ENCODE results near the gene PYM1.
"Not testable (repeated sequence)": the region's sequence is repeated elsewhere in the genome, so short reads cannot be mapped to it uniquely, and the experiment has no call there.

Gene PYM1

DNA sequence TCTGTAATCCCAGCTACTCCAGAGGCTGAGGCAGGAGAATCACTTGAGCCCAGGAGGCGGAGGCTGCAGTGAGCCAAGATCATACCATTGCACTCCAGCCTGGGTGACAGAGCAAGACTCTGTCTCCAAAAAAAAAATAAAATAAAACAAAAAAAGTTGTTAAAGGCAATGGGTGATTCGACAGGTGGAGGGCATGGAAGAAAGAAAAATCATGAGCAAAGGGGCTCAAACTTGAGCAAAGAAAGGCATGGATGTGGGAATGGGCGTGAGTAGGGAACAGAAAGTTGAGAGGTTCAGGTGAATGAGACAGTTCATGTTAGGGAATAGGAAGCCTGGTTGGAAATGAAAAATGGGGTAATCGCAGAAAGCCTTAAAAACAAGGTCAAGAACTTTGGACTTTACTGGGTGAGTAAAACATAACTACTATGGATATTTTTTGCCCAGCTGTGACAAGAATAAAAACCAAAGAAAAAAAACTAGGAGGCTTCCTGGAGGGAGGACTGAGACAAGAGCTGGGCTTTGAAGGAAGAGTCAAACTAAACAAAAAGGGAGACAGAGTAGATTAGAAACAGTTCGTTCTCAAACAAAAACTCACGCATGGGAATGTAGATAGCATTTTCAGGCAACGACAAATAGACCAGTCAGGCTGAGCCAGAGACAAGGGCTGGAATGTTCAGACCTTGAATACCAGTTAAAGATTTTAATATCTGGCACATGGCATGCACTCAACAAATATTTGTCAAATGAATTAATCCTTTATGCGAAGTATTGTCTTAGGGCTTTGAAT, 18.8 kb downstream of the PYM1 start:
- DNase-seq (ENCODE audit: low spot score): peak; percentile 20

DNA sequence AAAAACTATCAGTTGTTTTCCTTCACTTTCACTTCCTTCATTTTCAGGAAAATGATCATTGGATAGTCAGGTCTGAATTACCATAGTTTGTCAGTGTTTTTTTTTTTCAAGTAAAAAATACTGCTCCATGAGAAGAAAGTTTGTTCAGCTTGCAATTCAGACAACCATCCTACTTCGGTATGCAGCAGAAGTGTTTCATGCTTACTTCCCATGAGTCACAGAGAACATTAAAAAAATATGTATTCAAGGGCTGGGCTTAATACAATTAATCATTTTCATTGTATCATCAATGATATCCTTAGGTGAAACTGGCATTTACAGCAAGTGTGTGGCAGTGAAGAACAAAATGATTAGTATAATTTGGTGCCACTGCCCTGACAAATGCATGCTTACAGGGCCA, 21.6 kb downstream of the PYM1 start:
- peak; percentile 45 for DNase-seq (ENCODE audit: low spot score)

DNA sequence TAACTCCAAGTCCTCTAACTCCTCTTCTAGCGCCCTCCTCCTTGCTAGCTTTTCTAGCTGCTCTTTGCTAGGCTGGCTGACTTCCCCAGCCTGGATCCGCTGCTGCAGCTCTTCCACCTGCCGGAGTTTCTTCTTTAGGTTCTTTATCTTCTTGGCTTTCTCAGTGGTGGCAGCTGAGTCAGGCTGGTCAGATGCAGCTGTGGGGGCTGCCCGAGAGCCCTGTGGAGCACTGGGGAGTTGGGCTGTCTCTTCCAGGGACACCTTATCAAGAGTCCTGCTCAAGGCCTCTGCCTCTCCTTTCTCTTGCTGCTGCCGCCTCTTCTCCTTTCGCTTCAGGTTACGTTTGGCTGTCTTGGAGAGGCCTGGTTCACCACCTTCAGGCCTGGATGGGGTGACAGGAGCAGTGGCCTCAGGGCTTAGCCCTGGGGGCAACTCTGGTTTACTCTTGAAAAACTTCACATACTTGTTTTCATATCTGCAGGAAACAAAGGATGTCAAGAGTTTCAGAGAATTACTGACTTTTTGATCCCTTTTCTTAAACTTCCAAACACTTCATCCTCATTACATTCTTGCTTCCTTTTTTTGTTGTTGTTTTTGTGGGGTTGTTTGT, 25.7 kb downstream of the PYM1 start:
- no peak for DNase-seq (ENCODE audit: low spot score)

DNA sequence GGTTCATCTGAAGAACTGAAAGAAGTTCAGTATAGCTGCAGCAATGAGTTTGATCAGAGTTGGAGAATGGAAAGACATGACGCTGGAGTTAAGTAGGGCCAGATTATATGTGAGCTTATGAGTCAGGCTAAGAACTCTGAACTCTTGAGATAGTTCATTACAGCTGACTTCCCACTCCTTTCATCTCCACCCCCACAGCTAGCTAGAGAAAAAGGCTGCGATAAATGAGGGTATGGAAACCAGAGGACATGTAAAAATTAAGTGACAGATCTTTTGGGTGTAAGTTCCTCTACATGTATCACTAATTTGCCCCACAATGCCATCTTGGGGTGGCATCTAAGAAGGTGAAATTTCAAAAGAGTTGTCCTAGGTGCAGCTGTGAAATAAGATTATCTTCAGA, 28.6 kb downstream of the PYM1 start:
- peak; percentile 47 for DNase-seq (ENCODE audit: low spot score)

DNA sequence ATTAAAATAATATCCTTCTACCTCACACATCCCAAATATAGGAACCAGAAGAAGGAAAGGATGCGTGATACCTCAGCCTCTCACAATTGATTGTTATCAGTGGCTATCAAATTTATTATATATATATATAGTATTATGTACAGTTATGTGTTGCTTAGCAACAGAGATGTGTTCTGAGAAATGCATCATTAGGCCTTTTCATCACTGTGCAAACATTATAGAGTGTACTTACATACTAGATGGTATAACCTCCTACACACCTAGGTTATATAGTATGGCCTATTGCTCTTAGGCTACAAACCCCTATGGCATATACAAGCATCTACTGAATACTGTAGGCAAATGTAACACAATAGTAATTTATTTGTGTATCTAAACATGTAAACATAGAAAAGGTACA, 34.0 kb downstream of the PYM1 start:
- no peak for DNase-seq (ENCODE audit: low spot score)

- no peak for DNase-seq (ENCODE audit: low spot score)
Measured at GRCh38 chr12:55891310-55891709, 36.4 kb downstream of the PYM1 start.

DNA sequence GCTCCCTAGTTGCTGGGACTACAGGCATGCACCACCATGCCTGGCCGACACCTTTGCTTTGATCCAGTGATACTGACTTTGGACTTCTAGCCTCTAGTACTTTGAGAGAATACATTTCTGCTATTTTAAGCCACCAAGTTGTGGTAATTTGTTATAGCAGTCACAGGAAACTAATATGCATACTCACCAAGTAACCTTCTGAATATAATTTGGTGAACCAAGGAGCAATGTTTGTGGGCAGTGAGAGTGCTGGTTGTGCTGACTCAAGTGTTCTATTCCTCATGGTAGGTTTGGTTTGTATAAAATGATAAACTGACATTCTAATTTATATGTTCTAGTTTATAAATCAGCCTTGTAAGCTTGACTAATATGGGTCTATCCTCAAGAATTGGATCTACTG, 42.6 kb downstream of the PYM1 start:
- no peak for DNase-seq (ENCODE audit: low spot score)

- no peak for DNase-seq (ENCODE audit: low spot score)
Measured at GRCh38 chr12:55877824-55878223, 49.9 kb downstream of the PYM1 start.

DNA sequence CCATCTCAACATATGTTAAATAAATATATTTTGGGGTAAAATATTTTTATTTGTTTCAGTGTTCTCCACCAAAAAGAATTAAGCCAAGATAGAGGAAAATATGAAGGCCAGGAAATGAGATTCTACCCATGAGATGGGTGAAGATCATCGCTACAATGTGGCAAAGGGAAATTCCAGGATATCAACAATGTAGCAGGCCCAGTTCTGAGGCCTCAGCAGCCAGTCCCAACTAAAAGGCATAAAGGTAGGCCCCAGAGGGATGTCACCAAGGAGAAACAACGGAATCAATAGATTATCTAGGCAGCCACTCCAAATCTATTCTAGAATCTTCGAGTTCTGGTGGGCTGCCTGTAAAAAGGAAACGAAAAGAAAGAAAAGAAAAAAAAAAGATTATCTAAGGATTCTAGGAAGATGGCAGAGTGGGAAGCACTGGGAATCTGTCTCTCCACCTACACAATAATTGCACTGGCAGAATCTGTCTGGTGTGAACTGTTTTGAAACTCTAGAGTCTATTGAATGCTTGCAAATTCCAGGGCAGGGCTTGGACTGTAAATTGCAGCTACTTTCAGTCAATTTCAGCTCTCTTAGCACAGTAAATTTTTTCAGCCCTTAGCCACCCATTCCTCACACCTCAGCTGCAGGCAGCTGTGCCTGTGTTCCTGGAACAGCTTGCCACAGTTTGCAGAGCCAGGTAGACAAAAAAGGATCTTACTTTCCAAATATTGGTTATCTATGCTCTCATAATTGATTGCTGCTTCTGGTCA, 51.8 kb downstream of the PYM1 start:
- DNase-seq (ENCODE audit: low spot score): no peak

GRCh38 chr12:55874443-55874842, 53.3 kb downstream of the PYM1 start:
- DNase-seq (ENCODE audit: low spot score): no peak

DNA sequence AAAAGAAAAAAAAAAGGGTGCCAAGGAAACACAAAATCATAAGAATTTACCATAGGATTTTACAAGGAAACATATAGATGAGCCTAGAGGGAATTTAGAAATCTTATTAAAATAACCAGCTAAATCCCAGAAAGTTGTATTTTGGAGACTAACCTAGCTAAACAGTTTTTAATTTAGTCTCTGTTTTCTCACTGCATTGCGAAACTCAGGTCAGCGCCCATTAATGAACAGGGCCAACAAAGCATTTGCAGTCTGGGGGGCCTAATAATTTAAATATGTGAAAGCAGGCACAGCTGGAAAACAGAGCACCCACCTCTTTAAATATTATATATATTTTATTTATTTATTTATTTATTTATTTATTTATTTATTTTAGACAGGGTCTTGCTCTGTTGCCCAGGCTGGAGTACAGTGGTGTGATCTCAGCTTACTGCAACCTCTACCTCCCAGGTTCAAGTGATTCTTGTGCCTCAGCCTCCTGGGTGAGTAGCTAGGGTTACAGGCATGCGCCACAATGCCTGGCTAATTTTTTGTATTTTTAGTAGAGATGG, 61.2 kb downstream of the PYM1 start:
- not testable (repeated sequence) for DNase-seq (ENCODE audit: low spot score)

GRCh38 chr12:55865327-55865726, 62.4 kb downstream of the PYM1 start:
- DNase-seq (ENCODE audit: low spot score): no peak

DNA sequence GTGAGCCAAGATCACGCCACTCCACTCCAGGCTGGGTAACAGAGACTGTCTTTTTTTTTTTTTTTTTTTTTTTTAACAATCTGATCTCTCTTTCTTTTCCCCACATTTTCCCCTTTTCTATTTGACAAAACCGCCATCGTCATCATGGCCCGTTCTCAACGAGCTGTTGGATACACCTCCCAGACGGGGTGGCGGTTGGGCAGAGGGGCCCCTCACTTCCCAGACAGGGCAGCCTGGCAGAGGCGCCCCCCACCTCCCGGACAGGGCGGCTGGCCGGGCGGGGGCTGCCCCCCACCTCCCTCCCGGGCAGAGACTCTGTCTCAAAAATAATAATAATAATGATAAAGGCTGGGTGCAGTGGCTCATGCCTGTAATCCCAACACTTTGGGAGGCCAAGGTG, 64.8 kb downstream of the PYM1 start:
- DNase-seq (ENCODE audit: low spot score): not testable (repeated sequence)

DNA sequence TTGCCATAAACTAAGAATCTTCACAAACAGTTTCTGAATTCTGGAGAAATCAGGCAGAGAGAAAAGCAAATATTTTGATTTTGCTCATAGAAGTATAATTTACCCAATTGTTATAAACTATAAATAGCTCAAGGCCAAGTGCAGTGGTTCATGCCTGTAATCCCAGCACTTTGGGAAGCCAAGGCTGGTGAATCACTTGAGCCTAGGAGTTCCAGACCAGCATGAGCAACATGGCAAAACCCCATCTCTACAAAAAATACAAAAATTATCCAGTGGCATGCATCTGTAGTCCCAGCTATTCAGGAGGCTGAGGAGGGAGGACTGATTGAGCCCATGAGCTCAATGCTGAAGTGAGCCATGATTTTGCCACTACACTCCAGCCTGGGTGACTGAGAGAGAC, 65.4 kb downstream of the PYM1 start:
- no peak for DNase-seq (ENCODE audit: low spot score)

- no peak for DNase-seq (ENCODE audit: low spot score)
Measured at GRCh38 chr12:55861871-55862270, 65.8 kb downstream of the PYM1 start.

- DNase-seq (ENCODE audit: low spot score): no peak
Measured at GRCh38 chr12:55861396-55861795, 66.3 kb downstream of the PYM1 start.

DNA sequence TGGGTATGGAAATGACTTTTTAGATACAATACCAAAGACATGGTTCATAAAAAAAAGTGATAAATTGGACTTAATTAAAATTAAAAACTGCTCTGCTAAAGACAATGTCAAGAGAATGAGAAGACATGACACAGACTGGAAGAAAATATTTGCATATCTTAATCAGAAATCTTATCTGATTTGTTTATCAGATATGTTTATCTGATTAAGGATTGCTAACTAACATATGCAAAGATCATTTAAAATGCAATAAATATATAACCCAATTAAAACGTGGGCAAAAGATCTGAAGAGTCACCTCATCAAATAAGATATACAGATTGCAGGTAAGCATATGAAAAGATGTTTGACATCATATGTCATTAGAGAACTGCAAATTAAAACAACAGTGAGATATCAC, 75.0 kb downstream of the PYM1 start:
- DNase-seq (ENCODE audit: low spot score): no peak

All from AG08395 (cell line).